Activated CD4-positive, alpha-beta T cell treated with anti-CD3 and anti-CD28 coated beads, Interleukin-2, amount 10 ng/mL, durations not matched to agents 24 days and 14 days (primary cell): Measurements from ENCODE around the gene SPX. TPM values are rescaled to one million over a fixed set of nuclear protein-coding genes. Genes with fewer than 3 reads are reported as not detected.

ENCODE experiments used
- DNase-seq: peaks from one replicate; pipeline ENCODE4 v3.0.0; 2022
- H3K27ac Mint-ChIP-seq: one replicate; pipeline ENCODE4 v1.8.0; 2022; ENCODE audit warnings: mild to moderate bottlenecking, mixed read lengths
- H3K27me3 Mint-ChIP-seq: one replicate; pipeline ENCODE4 v1.8.0; 2022; ENCODE audit warnings: mixed read lengths
- H3K36me3 Mint-ChIP-seq: one replicate; pipeline ENCODE4 v1.8.0; 2022; ENCODE audit warnings: low read depth, mild to moderate bottlenecking, mixed read lengths
- H3K4me1 Mint-ChIP-seq: one replicate; pipeline ENCODE4 v1.8.0; 2021; ENCODE audit warnings: mixed read lengths
- H3K4me3 Mint-ChIP-seq: one replicate; pipeline ENCODE4 v1.8.0; 2022; ENCODE audit warnings: mild to moderate bottlenecking, moderate library complexity, mixed read lengths
- H3K9me3 Mint-ChIP-seq: one replicate; pipeline ENCODE4 v1.8.0; 2021; ENCODE audit warnings: mixed read lengths
- intact Hi-C: fragments of 100-400 bp; cut with micrococcal nuclease; formaldehyde crosslinking; loops from one replicate; pipeline ENCODE4 v1.15.1; 2023
- total RNA-seq: library from RNA; stranded (reverse); gene quantifications from 2 replicates; pipeline ENCODE4 v1.2.3, GENCODE V29; 2022

The SPX gene
- total RNA-seq, 1 donor from 2014 or later, result 1.0 TPM

DNA sequence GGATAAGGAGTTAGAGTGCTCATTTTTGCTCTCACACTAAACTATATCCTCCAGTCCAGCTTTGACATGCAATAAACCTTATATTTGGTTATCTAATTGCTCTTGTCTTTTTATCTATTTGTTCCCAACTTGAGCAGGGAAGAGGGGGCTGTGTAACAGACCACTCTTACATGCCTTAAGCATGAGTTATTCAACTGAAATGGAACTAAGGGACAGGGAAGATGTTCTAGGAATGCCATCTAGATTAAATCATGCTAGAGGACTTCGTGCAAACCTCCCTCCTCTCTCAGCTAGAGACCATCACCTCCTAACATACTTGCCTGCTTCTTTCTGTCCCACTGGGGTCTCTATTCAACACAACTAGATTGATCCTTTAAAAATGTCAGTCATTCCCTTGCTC is 20.6 kb downstream of the SPX start:
- Mint-ChIP-seq H3K9me3 (peaks cover 4% of the 10 kb centered on the region), H3K4me3 (no peak overlapping the region), H3K27me3 (peaks cover 2% of the 10 kb centered on the region), H3K4me1 (peaks cover 5% of the 10 kb centered on the region), H3K36me3 (no peaks in the 10 kb centered on the region), H3K27ac (no peak overlapping the region)
- intact Hi-C loops, result loop anchor here (2.0 to 5.0 kb wide), 2 partner anchors 14 to 71 kb away; no protein-coding TSS in a partner anchor
- DNase-seq, result no peak

DNA sequence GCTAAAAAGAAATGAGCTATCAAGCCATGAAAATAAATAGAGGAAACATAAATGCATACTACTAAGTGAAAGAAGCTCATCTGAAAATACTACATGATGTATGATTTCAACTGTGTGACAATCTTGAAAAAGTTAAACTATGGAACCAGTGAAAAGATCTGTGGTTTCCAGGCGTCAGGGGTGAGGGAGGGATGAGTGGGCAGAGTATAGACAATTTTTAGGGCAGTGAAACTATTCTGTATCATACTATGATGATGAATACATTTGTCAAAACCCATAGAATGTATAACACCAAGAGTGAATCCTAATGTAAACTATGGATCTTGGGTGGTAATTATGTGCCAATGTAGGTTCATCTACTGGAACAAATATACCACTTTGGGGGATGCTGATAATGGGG is 21.3 kb downstream of the SPX start:
- peak overlapping the region; percentile 7 for H3K27ac Mint-ChIP-seq
- H3K36me3 Mint-ChIP-seq, result no peaks in the 10 kb centered on the region
- peaks cover 4% of the 10 kb centered on the region for H3K9me3 Mint-ChIP-seq
- H3K27me3 Mint-ChIP-seq, result peaks cover 2% of the 10 kb centered on the region
- peaks cover 5% of the 10 kb centered on the region for H3K4me1 Mint-ChIP-seq
- intact Hi-C loops, result loop anchor here (2.0 to 5.0 kb wide), 2 partner anchors 13 to 70 kb away; no protein-coding TSS in a partner anchor
- no peak for DNase-seq
- H3K4me3 Mint-ChIP-seq, result no peak overlapping the region

DNA sequence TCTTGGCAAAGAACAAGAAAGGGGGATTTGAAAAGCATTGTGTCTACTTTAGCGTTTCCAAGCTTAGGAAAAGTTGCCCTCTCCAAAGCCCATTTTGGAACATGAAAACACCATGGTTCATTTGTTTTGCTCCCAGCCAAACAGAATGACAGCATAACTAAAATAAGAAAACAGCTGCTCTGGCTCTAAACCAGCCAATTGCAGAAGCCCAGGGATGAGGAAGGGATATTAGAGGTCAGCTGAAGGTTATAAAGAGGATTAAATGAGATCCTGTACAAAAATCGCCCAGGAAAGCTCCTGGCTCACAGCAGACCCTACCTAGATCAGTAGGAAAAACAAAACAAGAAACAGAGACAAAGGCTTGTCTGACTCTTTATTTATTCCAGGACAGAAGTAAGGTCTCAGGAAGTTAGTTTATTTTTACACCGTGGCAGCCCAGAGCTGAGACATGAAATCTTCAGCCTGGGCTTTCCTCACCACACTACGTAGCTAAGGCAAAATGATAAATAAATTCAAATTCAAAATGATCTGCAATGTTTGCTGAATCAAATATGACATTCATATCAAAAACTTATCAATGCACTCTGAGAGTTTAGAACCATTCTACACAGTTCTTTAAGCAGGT is 25.9 kb downstream of the SPX start:
- Mint-ChIP-seq H3K4me3 (no peak overlapping the region), H3K27me3 (no peaks in the 10 kb centered on the region), H3K4me1 (peaks cover 7% of the 10 kb centered on the region), H3K27ac (no peak overlapping the region), H3K36me3 (no peaks in the 10 kb centered on the region), H3K9me3 (peaks cover 4% of the 10 kb centered on the region)
- no peak for DNase-seq
- intact Hi-C loops, result no loop called here

DNA sequence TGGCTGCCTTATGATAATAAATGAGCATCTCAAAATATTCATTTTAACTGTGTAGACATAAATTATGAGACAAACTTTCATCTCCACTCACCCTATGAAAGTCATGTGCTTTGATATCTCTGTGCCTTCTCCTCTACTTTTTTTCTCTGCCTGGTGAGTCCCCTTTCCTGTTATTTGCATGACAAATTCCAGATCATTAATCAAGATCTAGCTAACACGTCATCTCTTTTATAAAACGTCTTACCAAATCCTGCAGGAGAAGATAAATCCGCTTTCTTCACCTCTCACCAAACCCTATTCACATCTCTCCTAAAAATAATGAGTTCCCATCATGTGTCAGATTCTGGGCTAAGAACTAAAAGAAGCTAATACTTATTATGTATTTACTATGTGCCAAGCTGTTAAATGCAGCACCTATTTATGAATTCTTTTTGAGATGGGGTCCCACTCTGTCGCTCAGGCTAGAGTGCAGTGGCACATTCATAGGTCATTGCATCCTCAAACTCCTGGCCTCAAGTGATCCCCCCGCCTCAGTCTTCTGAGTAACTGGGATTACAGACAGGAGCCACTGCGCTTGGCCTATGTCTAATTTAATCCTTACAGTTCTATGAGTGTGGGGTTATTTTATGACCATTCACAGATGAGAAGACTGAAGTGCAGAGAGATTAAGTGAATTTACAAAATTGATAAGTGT is 26.7 kb downstream of the SPX start:
- H3K4me3 Mint-ChIP-seq, result no peak overlapping the region

DNA sequence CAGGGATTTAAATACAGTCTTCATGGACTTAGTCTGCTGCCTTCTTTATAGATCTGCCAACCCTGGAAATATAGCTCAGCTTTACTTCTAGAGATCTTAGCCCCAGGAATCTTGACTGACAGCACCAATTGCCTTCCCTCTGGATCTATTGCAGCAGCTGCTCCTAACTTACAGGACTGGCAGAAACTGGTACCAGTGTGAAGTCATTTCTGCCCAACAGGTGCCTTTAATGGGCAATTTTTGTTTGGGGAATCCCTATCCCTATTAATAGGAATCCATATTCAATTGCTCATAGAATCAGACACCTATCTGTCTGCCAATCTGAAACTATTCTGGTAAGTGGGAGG is 27.2 kb downstream of the SPX start:
- Mint-ChIP-seq H3K36me3 (peaks cover 1% of the 10 kb centered on the region), H3K4me1 (peaks cover 2% of the 10 kb centered on the region), H3K27me3 (no peaks in the 10 kb centered on the region), H3K27ac (no peak overlapping the region), H3K9me3 (peaks cover 4% of the 10 kb centered on the region), H3K4me3 (no peak overlapping the region)
- intact Hi-C loops, result no loop called here
- DNase-seq, result no peak

More for the DNA sequence above, 26.7 kb downstream of the SPX start:
- H3K36me3 Mint-ChIP-seq, result no peaks in the 10 kb centered on the region
- intact Hi-C loops, result no loop called here
- peaks cover 4% of the 10 kb centered on the region for H3K9me3 Mint-ChIP-seq
- H3K4me1 Mint-ChIP-seq, result peaks cover 2% of the 10 kb centered on the region
- DNase-seq, result no peak
- no peaks in the 10 kb centered on the region for H3K27me3 Mint-ChIP-seq
- no peak overlapping the region for H3K27ac Mint-ChIP-seq

DNA sequence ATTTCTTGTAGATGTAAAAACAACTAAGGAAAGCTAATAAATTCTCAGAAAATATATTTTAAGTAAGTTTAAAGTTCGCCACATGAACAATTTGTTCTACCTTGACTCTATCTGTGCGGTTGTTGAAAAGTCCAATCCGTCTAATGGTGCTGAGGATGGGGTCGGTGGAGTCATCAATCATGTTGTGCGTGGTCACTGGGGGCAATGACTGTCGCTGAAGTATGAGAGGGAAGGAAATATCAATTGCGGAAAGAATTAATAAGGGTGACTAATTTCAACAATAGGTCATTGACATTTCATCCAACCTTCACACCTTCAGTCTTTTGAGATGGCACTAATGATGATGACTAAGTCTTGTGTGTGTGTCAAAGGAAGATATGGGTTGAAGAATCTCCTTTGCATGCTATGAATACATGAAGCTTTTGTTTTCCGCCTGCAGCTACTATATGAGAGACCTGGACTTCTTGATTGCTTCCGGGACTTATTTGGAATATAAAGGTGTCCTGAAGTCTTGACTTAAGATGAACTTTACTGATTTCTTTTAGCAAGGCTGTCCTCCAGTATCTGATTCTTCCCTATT is 32.1 kb downstream of the SPX start:
- Mint-ChIP-seq H3K4me3 (no peak overlapping the region), H3K27ac (no peak overlapping the region), H3K4me1 (peaks cover 7% of the 10 kb centered on the region), H3K36me3 (peaks cover 1% of the 10 kb centered on the region), H3K9me3 (peaks cover 4% of the 10 kb centered on the region), H3K27me3 (no peaks in the 10 kb centered on the region)
- DNase-seq, result no peak
- intact Hi-C loops, result no loop called here

DNA sequence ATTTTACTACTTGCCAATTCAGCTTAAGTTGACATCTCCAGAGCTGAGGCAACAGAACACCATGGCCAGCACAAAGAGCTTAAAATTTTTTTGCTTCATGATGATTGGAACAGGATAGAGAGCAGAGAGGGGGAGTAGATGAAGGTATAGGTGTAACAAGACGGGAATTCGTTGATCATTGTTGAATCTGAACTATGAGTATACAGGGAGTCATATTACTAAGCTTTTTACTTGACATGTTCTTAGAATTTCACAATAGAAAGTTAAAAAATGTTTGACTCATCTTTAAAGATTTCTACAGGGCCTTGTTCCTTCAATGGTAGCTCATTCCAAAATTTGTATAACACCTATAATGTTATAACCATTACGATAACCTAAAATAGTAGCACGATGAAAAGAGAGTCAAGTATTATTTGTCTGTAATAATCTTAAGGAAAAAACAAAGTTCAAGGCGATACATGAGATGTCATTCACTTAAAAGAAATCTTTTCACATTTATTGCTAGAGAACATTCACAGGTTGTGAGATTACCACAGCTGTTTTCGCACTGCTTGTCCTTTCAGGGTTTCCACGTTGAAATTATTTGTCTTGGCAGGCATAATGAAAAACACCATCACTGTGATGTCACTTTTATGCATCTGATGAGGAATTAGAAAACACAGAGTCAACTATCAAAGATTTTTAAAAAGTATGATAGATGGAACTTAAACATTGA is 33.9 kb downstream of the SPX start:
- H3K4me3 Mint-ChIP-seq, result no peak overlapping the region
- peaks cover 4% of the 10 kb centered on the region for H3K9me3 Mint-ChIP-seq
- no peaks in the 10 kb centered on the region for H3K27me3 Mint-ChIP-seq
- intact Hi-C loops, result loop anchor here (2.0 to 5.0 kb wide), 3 partner anchors 13 to 58 kb away; partner anchors contain the start of genes GOLT1B, RECQL and SPX
- peak overlapping the region; percentile 67 for H3K27ac Mint-ChIP-seq
- DNase-seq, result no peak
- H3K36me3 Mint-ChIP-seq, result peaks cover 1% of the 10 kb centered on the region
- peaks cover 5% of the 10 kb centered on the region for H3K4me1 Mint-ChIP-seq

DNA sequence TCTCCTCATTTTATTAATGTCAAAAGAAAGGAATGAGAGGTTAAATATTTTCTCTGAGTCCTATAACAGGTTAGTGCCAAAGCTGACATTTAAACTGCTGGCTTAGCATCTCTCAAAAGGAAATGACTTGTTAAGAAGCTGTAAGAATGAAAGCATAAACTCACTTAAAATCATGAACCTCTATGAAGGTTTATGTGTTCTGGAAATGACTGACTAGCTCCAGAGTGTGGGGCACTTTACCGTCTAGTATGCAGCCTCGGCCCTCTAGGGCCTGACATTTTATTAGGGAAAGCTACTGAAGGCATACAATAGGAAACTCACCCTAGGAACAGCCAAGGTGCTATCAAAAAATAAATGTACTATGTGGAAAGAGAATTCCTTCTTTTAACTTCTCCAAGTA is 35.1 kb downstream of the SPX start:
- DNase-seq, result no peak
- Mint-ChIP-seq H3K27ac (no peak overlapping the region), H3K9me3 (peaks cover 4% of the 10 kb centered on the region), H3K4me3 (no peak overlapping the region), H3K4me1 (peaks cover 5% of the 10 kb centered on the region), H3K27me3 (no peaks in the 10 kb centered on the region), H3K36me3 (peaks cover 1% of the 10 kb centered on the region)
- intact Hi-C loops, result loop anchor here (2.0 to 5.0 kb wide), 3 partner anchors 14 to 59 kb away; partner anchors contain the start of genes GOLT1B, RECQL and SPX

DNA sequence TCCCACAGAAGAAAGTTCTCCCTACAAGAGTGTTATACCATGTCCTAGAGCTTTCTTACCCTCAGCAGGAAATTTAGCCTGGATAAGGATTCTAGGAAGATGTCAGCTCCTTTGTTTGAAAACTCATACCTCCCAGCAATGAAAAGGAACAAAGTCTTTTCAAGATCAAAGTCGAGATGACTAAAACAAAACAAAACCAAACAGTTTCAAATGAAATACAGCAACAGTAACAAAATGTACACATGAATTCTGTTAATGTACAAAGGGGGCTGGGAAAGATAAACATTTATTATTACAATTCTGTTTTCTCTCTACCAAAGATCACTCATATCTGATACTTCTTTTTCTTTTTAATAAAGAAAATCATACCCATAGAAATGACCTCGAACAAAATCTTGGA is 36.8 kb downstream of the SPX start:
- Mint-ChIP-seq H3K27me3 (peaks cover 1% of the 10 kb centered on the region), H3K27ac (no peak overlapping the region), H3K9me3 (no peaks in the 10 kb centered on the region), H3K36me3 (peaks cover 1% of the 10 kb centered on the region), H3K4me1 (peaks cover 5% of the 10 kb centered on the region), H3K4me3 (no peak overlapping the region)
- DNase-seq, result no peak
- intact Hi-C loops, result loop anchor here (5.0 kb wide), 2 partner anchors 36 to 61 kb away; partner anchors contain the start of genes GOLT1B, RECQL and SPX

DNA sequence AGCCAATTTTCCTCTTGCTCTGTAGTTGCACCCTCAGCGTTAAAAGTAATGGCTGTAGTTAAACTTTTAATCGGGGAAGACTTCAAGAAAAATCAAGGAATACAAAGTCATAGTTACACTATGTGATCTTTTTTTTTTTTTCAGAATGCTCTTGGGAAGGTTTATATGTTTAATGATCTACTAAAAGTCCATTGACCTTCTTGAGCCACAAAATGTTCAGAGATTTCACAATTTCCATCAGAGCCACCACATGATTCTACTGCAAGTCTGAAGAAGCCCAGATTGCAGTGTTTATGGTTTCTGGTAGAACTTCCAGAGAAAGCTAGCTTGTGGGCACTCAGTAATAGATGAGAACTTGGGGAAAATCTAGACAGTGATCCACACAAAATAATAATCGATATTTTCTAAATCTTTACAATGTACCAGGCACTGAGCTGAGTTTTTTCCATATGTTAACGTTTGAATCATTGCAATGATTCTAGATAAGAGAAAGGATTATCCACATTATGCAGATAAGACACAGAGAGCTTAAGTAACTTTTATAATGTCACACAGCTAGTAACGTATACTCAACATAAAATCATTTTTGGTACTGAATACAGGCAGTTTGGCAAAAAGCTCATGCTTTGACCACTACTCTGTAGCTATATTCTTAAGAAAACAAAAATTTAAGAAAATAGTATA is 40.3 kb downstream of the SPX start:
- no peak overlapping the region for H3K27ac Mint-ChIP-seq
- peaks cover 1% of the 10 kb centered on the region for H3K27me3 Mint-ChIP-seq
- H3K9me3 Mint-ChIP-seq, result no peaks in the 10 kb centered on the region
- DNase-seq, result no peak
- H3K4me3 Mint-ChIP-seq, result no peak overlapping the region
- no peaks in the 10 kb centered on the region for H3K36me3 Mint-ChIP-seq
- intact Hi-C loops, result no loop called here
- no peaks in the 10 kb centered on the region for H3K4me1 Mint-ChIP-seq

DNA sequence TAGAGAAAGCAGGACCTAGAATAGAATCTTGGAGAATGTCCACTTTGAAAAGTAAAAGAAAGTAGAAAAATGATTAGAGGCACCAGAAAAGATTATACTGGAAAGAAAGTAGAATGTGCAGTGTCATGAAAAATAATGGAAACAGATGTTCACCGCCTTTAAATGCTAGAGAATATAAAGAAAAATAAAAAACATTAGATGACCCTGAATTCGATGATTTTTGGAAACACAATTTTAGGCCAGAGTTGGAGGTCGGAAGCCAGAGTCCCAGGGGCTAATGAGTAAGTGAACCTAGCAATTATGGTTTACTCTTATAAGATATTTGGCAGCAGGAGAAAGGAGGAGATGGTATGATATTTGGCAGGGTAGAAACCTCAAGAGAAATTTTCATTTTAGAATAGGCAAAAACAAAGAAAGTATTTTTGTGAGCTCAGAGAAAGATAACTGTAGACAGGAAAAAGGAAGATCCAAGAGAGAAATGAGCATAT is 40.9 kb downstream of the SPX start:
- Mint-ChIP-seq H3K4me3 (no peak overlapping the region), H3K36me3 (no peaks in the 10 kb centered on the region), H3K27ac (no peak overlapping the region), H3K27me3 (peaks cover 1% of the 10 kb centered on the region), H3K9me3 (no peaks in the 10 kb centered on the region), H3K4me1 (no peaks in the 10 kb centered on the region)
- intact Hi-C loops, result no loop called here
- no peak for DNase-seq

DNA sequence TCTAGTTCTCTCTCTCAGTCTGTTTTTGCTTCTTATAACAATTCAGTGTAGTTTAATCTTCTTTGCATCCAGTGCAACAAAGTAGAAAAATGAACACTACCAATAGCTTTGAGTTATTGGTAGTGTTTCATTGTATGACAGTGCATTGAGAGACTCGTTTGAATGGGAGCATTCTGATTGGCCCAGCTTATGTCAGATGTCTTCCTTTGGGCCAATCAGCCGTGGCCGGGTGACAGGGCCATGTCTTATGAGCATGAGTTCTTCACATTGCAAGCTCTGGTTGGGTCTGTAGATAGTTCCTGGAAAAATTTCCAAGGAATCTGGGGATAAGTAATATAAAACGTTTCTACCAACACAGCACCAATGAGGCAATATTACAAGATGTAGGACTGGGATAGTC is 42.0 kb downstream of the SPX start:
- no peak for DNase-seq
- intact Hi-C loops, result no loop called here
- H3K27me3 Mint-ChIP-seq, result peaks cover 1% of the 10 kb centered on the region
- no peaks in the 10 kb centered on the region for H3K4me1 Mint-ChIP-seq
- no peaks in the 10 kb centered on the region for H3K36me3 Mint-ChIP-seq
- no peak overlapping the region for H3K4me3 Mint-ChIP-seq
- no peak overlapping the region for H3K27ac Mint-ChIP-seq
- no peaks in the 10 kb centered on the region for H3K9me3 Mint-ChIP-seq

DNA sequence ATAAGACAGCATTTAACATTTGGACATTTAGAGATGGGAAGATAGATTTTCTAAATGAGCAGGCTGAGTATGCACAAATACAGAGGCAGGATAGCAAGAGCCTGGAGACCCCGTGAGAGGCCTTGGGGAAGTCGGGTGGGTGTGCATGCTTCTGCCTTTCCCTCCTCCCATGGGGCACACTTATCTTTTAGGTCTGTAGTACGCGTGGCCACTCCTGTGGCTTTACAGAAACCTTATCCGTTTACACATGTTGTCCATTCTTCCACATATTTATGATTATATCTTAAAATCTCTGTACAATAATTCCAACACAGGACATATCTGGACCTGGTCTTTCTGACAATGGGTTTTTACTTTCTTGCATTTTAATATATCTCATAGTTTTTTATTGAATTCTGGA is 45.0 kb downstream of the SPX start:
- intact Hi-C loops, result no loop called here
- no peak for DNase-seq
- no peaks in the 10 kb centered on the region for H3K4me1 Mint-ChIP-seq
- no peak overlapping the region for H3K27ac Mint-ChIP-seq
- H3K27me3 Mint-ChIP-seq, result peaks cover 1% of the 10 kb centered on the region
- H3K4me3 Mint-ChIP-seq, result no peak overlapping the region
- H3K9me3 Mint-ChIP-seq, result no peaks in the 10 kb centered on the region
- no peaks in the 10 kb centered on the region for H3K36me3 Mint-ChIP-seq
